Naive thymus-derived CD4-positive, alpha-beta T cell (primary cell): ENCODE results near the gene DKC1. TPM values are rescaled to one million over a fixed set of nuclear protein-coding genes. Genes with fewer than 3 reads are reported as not detected.
A peak's percentile ranks its signal among the peaks of the same experiment; 100 is the strongest.

Source experiments
- ATAC-seq: fragments of 150-1000 bp; cut with Tn5 transposase; 2 replicates; pipeline ENCODE4 v1.10.0; 2021; ENCODE audit warnings: mild to moderate bottlenecking, moderate library complexity
- CTCF ChIA-PET: fragments of 350-600 bp; sonication (Branson Sonifier 250); formaldehyde crosslinking; loops from one replicate; lab custom pipeline; 2021; ENCODE audit warnings: antibody characterized with exemption; lab: Charles Lee
- POLR2A ChIA-PET: fragments of 350-600 bp; sonication (Branson Sonifier 250); formaldehyde crosslinking; loops from one replicate; lab custom pipeline; 2021; ENCODE audit warnings: antibody characterized with exemption, inconsistent platforms; lab: Charles Lee
- DNase-seq, 9 donors: peaks; one replicate each; pipeline versions ENCODE4 v3.0.0 to v3.0.0-alpha.2; 2020 to 2022; ENCODE audit warnings: mixed read lengths in 1 of 9
- H3K27ac ChIP-seq: one replicate; pipeline ENCODE4 v1.7.0; 2013; ENCODE audit warnings: mild to moderate bottlenecking, low read depth, low read length, moderate library complexity
- H3K27me3 ChIP-seq, 2 donors: one replicate each; pipeline ENCODE4 v1.7.0; 2013; ENCODE audit warnings: low read length in 2 of 2, mild to moderate bottlenecking in 2 of 2, moderate library complexity in 2 of 2; ENCODE audit not compliant: control insufficient read depth in 2 of 2, insufficient read depth in 2 of 2
- H3K36me3 ChIP-seq, 3 experiments: 1 replicate in 2 of 3; 2 replicates in 1 of 3; pipeline ENCODE4 v1.7.0; 2013; ENCODE audit warnings: low read length in 3 of 3, mild to moderate bottlenecking in 3 of 3, moderate library complexity in 1 of 3; ENCODE audit not compliant: insufficient read depth in 3 of 3, control insufficient read depth in 2 of 3
- H3K4me1 ChIP-seq, 2 donors: one replicate each; pipeline ENCODE4 v1.7.0; 2013; ENCODE audit warnings: low read length in 2 of 2, mild to moderate bottlenecking in 2 of 2, moderate library complexity in 1 of 2; ENCODE audit not compliant: control insufficient read depth in 2 of 2, insufficient read depth in 2 of 2
- H3K4me3 ChIP-seq: 2 replicates; pipeline ENCODE4 v1.7.0; 2013; ENCODE audit warnings: mild to moderate bottlenecking, low read length
- H3K9me3 ChIP-seq, 3 experiments: 1 replicate in 2 of 3; 2 replicates in 1 of 3; pipeline ENCODE4 v1.7.0; 2013; ENCODE audit warnings: low read length in 3 of 3; ENCODE audit not compliant: control insufficient read depth in 2 of 3
- H3K27ac Mint-ChIP-seq, 9 donors: one replicate each; pipeline ENCODE4 v1.8.0; 2020 to 2022; ENCODE audit warnings: mixed read lengths in 9 of 9, mild to moderate bottlenecking in 8 of 9, moderate library complexity in 5 of 9, inconsistent platforms in 2 of 9
- H3K27me3 Mint-ChIP-seq, 5 donors: one replicate each; pipeline ENCODE4 v1.8.0; 2021 to 2022; ENCODE audit warnings: mixed read lengths in 5 of 5, mild to moderate bottlenecking in 1 of 5
- H3K36me3 Mint-ChIP-seq, 5 donors: one replicate each; pipeline ENCODE4 v1.8.0; 2020 to 2022; ENCODE audit warnings: mixed read lengths in 5 of 5, mild to moderate bottlenecking in 3 of 5, inconsistent platforms in 1 of 5
- H3K4me1 Mint-ChIP-seq, 7 donors: one replicate each; pipeline ENCODE4 v1.8.0; 2020 to 2022; ENCODE audit warnings: mixed read lengths in 7 of 7, mild to moderate bottlenecking in 3 of 7, inconsistent platforms in 1 of 7
- H3K4me3 Mint-ChIP-seq, 10 donors: one replicate each; pipeline ENCODE4 v1.8.0; 2020 to 2022; ENCODE audit warnings: mild to moderate bottlenecking in 10 of 10, mixed read lengths in 10 of 10, moderate library complexity in 6 of 10, inconsistent platforms in 2 of 10
- H3K9me3 Mint-ChIP-seq, 11 donors: one replicate each; pipeline ENCODE4 v1.8.0; 2020 to 2022; ENCODE audit warnings: mixed read lengths in 11 of 11, mild to moderate bottlenecking in 4 of 11, inconsistent platforms in 1 of 11, moderate library complexity in 1 of 11
- intact Hi-C, 2 donors: fragments of 100-400 bp; cut with micrococcal nuclease; formaldehyde crosslinking; loops; one replicate each; pipeline ENCODE4 v1.15.1; 2023
- polyA plus RNA-seq, 2 donors: library from polyadenylated mRNA; unstranded; fragments of 300-500 nt; fragmentation: Illumina TruSeq; gene quantifications; one replicate each; pipeline ENCODE4 v1.2.3, GENCODE V29; 2021
- total RNA-seq, 6 experiments: library from RNA in 5 of 6; stranded (reverse) in 5 of 6; gene quantifications; 1 replicate in 5 of 6; 2 replicates in 1 of 6; pipeline ENCODE4 v1.2.3 and lab custom pipeline; 2021 to 2026

DKC1 gene
- total and polyA plus RNA-seq, 7 experiments from 2014 or later = 35.4 to 75.0 (median 64.9) TPM

DNA sequence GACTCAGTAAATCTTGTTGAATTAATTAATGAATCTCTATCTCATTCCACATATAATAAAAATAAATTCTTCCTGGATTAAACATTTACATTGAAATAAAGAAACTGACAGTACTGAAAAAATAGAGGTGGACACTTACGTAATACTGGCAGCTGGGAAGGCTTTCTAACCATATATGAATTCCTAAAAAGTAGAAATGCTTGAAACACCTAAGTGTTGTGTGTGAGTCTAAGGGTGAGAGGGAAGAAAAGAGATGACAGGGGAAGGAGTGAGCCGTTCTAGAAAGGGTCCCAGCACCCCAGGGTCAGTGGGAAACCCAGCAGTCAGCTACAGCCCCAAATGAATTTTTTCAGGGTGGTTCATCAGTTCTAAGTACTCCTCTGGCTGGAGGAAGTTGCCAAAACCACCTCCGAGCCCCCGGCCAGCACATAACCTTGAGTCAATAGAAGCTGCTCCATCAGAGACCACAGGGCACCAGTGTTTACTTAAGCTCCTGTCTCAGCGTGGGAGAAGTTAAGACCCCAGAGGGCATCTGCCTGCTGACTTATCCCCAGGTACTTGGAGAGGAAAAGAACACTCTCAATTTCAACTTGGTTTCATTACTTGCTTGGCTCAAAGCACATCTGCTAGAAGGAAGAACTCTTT is 30.1 kb upstream of the DKC1 start:
- peaks cover 0 to 1% (median 0%) of the 10 kb centered on the region in 11 donors for H3K9me3 Mint-ChIP-seq
- Histone ChIP-seq H3K27me3 (no peaks in the 10 kb centered on the region), H3K9me3 (no peaks in the 10 kb centered on the region), H3K4me1 (peaks cover 41 to 72% of the 10 kb centered on the region in 2 donors), H3K36me3 (no peaks in the 10 kb centered on the region), H3K4me3 (peak overlapping the region; percentile 13), H3K27ac (no peak overlapping the region)
- POLR2A ChIA-PET = interaction anchor here (0.8 to 1.7 kb wide), 4 partner anchors 13 to 30 kb away, joined by 3 to 7 read pairs (median 3); partner anchors contain the start of genes DKC1 and GAB3
- ATAC-seq (no peak), DNase-seq (no peak)
- peak overlapping the region in 8 of 10 donors; percentile 16 to 87 (median 48) for H3K4me3 Mint-ChIP-seq
- intact Hi-C loops = no loop called here
- CTCF ChIA-PET = interaction anchor here (0.6 to 1.4 kb wide), 2 partner anchors 14 to 1047 kb away, joined by 3 to 4 read pairs; no protein-coding TSS in a partner anchor
- peaks cover 37 to 95% (median 82%) of the 10 kb centered on the region in 7 donors for H3K4me1 Mint-ChIP-seq
- H3K27me3 Mint-ChIP-seq = no peaks in the 10 kb centered on the region
- peaks cover 0 to 21% (median 0%) of the 10 kb centered on the region in 5 donors for H3K36me3 Mint-ChIP-seq
- H3K27ac Mint-ChIP-seq = peak overlapping the region in 7 of 9 donors; percentile 34 to 95 (median 77)

GRCh38 chrX:154733066-154733425 is 29.6 kb upstream of the DKC1 start:
- no peaks in the 10 kb centered on the region for H3K27me3 Mint-ChIP-seq
- Histone ChIP-seq H3K4me1 (peaks cover 43 to 74% of the 10 kb centered on the region in 2 donors), H3K9me3 (no peaks in the 10 kb centered on the region), H3K27me3 (no peaks in the 10 kb centered on the region), H3K27ac (no peak overlapping the region), H3K4me3 (no peak overlapping the region), H3K36me3 (no peaks in the 10 kb centered on the region)
- peak overlapping the region in 8 of 9 donors; percentile 34 to 95 (median 76) for H3K27ac Mint-ChIP-seq
- H3K36me3 Mint-ChIP-seq = peaks cover 0 to 21% (median 0%) of the 10 kb centered on the region in 5 donors
- intact Hi-C loops = no loop called here
- H3K4me1 Mint-ChIP-seq = peaks cover 38 to 94% (median 86%) of the 10 kb centered on the region in 7 donors
- peaks cover 0 to 1% (median 0%) of the 10 kb centered on the region in 11 donors for H3K9me3 Mint-ChIP-seq
- peak overlapping the region in 8 of 10 donors; percentile 16 to 87 (median 48) for H3K4me3 Mint-ChIP-seq
- ChIA-PET POLR2A (interaction anchor here (2.1 kb wide), 1 partner anchor 15 kb away, joined by 10 read pairs; no protein-coding TSS in a partner anchor), CTCF (interaction anchor here (0.6 to 1.4 kb wide), 2 partner anchors 15 to 1048 kb away, joined by 3 to 4 read pairs; no protein-coding TSS in a partner anchor)
- DNase-seq = no peak
- no peak for ATAC-seq

DNA sequence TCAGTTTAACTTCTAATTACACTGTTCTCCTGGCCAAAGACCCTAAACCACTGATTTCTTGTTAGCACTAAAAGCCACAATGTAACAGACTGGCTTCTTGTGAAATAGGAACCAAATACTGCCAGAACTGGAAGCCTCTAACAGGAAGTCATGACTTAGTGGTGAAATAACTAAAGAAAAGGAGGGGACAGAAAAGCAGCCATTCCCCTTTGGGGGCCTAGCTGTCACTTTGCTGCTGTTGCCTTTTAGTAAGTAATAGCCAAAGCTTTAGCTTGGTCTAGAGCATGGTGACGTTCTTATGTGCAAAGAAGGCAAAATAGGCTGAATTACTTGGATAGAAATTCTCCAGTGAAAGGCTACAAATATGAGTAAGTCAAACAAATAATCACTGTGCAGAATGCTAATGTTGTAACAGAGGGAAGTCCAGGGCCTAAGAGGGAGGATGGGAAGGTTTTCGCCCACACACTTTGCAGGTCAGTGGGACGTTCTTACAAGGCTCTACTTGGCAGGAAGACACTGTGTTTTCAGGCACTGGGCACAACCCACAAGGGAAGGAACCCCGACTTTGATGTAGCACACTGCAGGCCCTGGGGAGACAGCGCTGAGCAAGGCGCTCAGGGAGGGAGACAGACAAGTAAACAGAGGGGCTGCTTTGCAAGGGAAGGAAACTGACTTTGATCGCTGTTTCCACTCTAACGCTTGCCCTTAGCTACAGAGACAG is 28.4 kb upstream of the DKC1 start:
- H3K9me3 ChIP-seq = no peaks in the 10 kb centered on the region
- H3K27me3 Mint-ChIP-seq = no peaks in the 10 kb centered on the region
- H3K27me3 ChIP-seq = no peaks in the 10 kb centered on the region
- peak overlapping the region; percentile 81 to 95 (median 89) for H3K27ac Mint-ChIP-seq
- POLR2A ChIA-PET = interaction anchor here (0.6 to 2.1 kb wide), 3 partner anchors 14 to 16 kb away, joined by 3 to 10 read pairs (median 6); partner anchors contain the start of gene GAB3
- ATAC-seq (peak; percentile 72), DNase-seq (peak in 4 of 9 donors; percentile 17 to 33 (median 28))
- H3K36me3 ChIP-seq = no peaks in the 10 kb centered on the region
- H3K4me1 Mint-ChIP-seq = peaks cover 42 to 93% (median 89%) of the 10 kb centered on the region in 7 donors
- intact Hi-C loops = loop anchor here (1.0 to 2.0 kb wide), 6 partner anchors 9 to 28 kb away; partner anchors contain the start of gene DKC1 (in 1 of the 2)
- peak overlapping the region; percentile 34 to 87 (median 78) for H3K4me3 Mint-ChIP-seq
- H3K4me1 ChIP-seq = peaks cover 43 to 75% of the 10 kb centered on the region in 2 donors
- CTCF ChIA-PET = interaction anchor here (0.6 to 1.1 kb wide), 2 partner anchors 9 to 809 kb away, joined by 3 read pairs; no protein-coding TSS in a partner anchor
- H3K27ac ChIP-seq = peak overlapping the region; percentile 40
- H3K36me3 Mint-ChIP-seq = peaks cover 0 to 21% (median 0%) of the 10 kb centered on the region in 5 donors
- H3K4me3 ChIP-seq = no peak overlapping the region
- H3K9me3 Mint-ChIP-seq = peaks cover 0 to 1% (median 0%) of the 10 kb centered on the region in 11 donors

- ChIA-PET CTCF (interaction anchor here (1.9 kb wide), 1 partner anchor 18 kb away, joined by 5 read pairs; no protein-coding TSS in a partner anchor), POLR2A (no interaction called here)
- Histone ChIP-seq H3K4me1 (peaks cover 43 to 77% of the 10 kb centered on the region in 2 donors), H3K4me3 (no peak overlapping the region), H3K9me3 (no peaks in the 10 kb centered on the region), H3K36me3 (no peaks in the 10 kb centered on the region), H3K27ac (peak overlapping the region; percentile 40), H3K27me3 (no peaks in the 10 kb centered on the region)
- DNase-seq = no peak
- H3K4me1 Mint-ChIP-seq = peaks cover 42 to 89% (median 76%) of the 10 kb centered on the region in 7 donors
- peaks cover 0 to 1% (median 0%) of the 10 kb centered on the region in 11 donors for H3K9me3 Mint-ChIP-seq
- no peaks in the 10 kb centered on the region for H3K27me3 Mint-ChIP-seq
- peak overlapping the region; percentile 0 to 81 (median 32) for H3K4me3 Mint-ChIP-seq
- intact Hi-C loops = loop anchor here in 1 of 2 donors (2.0 kb wide), 2 partner anchors 13 to 17 kb away; no protein-coding TSS in a partner anchor
- H3K36me3 Mint-ChIP-seq = peaks cover 0 to 22% (median 0%) of the 10 kb centered on the region in 5 donors
- H3K27ac Mint-ChIP-seq = peak overlapping the region in 7 of 9 donors; percentile 15 to 95 (median 86)
- no peak for ATAC-seq
Observed at GRCh38 chrX:154735695-154736393, 26.8 kb upstream of the DKC1 start.

DNA sequence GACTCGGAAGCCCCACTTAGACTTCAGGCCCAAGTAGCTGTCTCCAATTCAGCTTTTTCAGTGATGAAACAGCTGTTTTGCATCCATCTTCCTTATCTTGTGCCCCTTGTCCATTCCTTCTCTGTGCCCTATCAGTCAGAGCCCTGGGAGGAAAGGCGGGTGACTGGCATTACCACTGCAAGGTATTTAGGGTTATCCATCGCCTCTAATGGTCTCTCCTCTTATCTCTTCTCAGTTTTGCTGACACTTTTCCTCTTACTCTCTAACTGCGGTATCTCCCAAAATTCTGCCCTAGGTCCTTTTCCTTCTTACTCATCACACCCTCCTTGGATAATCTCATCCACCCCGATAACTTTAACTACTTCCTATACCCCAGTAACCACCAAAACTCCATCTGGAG is 25.5 kb upstream of the DKC1 start:
- ChIA-PET POLR2A (interaction anchor here (1.1 to 1.7 kb wide), 2 partner anchors 9 to 24 kb away, joined by 3 to 4 read pairs; no protein-coding TSS in a partner anchor), CTCF (interaction anchor here (1.9 to 2.0 kb wide), 2 partner anchors 11 to 19 kb away, joined by 5 to 16 read pairs; no protein-coding TSS in a partner anchor)
- Histone ChIP-seq H3K27me3 (no peaks in the 10 kb centered on the region), H3K4me1 (peaks cover 37 to 73% of the 10 kb centered on the region in 2 donors), H3K36me3 (no peaks in the 10 kb centered on the region), H3K27ac (no peak overlapping the region), H3K9me3 (no peaks in the 10 kb centered on the region), H3K4me3 (no peak overlapping the region)
- Mint-ChIP-seq H3K9me3 (no peaks in the 10 kb centered on the region), H3K27me3 (no peaks in the 10 kb centered on the region), H3K27ac (peak overlapping the region in 5 of 9 donors; percentile 30 to 95 (median 48)), H3K36me3 (peaks cover 0 to 17% (median 0%) of the 10 kb centered on the region in 5 donors), H3K4me3 (peak overlapping the region in 6 of 10 donors; percentile 16 to 56 (median 40)), H3K4me1 (peaks cover 36 to 80% (median 63%) of the 10 kb centered on the region in 7 donors)
- DNase-seq (no peak), ATAC-seq (no peak)
- intact Hi-C loops = no loop called here
